Measurements from ENCODE around the gene DLEC1.

DNA sequence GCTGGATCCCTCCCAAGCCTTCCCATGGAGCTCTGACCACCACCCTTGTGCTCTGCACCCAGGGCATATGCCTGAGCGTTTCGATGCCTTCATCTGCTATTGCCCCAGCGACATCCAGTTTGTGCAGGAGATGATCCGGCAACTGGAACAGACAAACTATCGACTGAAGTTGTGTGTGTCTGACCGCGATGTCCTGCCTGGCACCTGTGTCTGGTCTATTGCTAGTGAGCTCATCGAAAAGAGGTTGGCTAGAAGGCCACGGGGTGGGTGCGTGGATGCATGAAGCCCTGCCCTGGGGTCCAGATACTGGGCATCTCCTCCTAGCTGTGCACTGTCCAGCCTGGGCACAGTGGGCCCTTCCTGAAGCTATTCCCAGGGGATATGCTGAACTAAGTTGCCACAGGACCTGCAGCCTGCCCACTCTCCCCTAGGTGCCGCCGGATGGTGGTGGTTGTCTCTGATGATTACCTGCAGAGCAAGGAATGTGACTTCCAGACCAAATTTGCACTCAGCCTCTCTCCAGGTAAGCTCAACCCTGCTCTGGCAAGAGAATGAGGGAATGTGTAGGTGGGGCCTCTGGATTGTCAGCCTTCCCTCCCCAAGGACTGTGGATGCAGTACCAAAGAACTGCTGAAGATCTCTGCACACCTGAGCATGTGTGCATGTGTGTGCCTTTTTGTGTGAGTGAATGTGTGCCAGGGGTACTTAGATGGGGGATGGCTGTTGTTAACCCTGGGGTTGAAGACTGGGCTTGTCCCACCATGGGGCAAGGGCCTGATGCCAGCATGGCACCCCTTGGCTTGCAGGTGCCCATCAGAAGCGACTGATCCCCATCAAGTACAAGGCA lies 101.5 kb downstream of the DLEC1 start:
- TF ChIP-seq EZH2 (IDR thresholded peaks at IDR 0.05; ENCODE audit: low read depth, unreplicated experiment) = no peak
- TF ChIP-seq, protein P1, sequence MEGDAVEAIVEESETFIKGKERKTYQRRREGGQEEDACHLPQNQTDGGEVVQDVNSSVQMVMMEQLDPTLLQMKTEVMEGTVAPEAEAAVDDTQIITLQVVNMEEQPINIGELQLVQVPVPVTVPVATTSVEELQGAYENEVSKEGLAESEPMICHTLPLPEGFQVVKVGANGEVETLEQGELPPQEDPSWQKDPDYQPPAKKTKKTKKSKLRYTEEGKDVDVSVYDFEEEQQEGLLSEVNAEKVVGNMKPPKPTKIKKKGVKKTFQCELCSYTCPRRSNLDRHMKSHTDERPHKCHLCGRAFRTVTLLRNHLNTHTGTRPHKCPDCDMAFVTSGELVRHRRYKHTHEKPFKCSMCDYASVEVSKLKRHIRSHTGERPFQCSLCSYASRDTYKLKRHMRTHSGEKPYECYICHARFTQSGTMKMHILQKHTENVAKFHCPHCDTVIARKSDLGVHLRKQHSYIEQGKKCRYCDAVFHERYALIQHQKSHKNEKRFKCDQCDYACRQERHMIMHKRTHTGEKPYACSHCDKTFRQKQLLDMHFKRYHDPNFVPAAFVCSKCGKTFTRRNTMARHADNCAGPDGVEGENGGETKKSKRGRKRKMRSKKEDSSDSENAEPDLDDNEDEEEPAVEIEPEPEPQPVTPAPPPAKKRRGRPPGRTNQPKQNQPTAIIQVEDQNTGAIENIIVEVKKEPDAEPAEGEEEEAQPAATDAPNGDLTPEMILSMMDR (conservative IDR thresholded peaks at IDR 0.05; ENCODE audit: low read depth in 2 of 2) = no peak
- no peak for TF ChIP-seq POLR2AphosphoS5 (IDR thresholded peaks at IDR 0.05; ENCODE audit: low read depth)
- no peak for TF ChIP-seq CREB1 (CRISPR knock-in tag; IDR thresholded peaks at IDR 0.05; ENCODE audit: low read depth)
- TF ChIP-seq, protein P2, sequence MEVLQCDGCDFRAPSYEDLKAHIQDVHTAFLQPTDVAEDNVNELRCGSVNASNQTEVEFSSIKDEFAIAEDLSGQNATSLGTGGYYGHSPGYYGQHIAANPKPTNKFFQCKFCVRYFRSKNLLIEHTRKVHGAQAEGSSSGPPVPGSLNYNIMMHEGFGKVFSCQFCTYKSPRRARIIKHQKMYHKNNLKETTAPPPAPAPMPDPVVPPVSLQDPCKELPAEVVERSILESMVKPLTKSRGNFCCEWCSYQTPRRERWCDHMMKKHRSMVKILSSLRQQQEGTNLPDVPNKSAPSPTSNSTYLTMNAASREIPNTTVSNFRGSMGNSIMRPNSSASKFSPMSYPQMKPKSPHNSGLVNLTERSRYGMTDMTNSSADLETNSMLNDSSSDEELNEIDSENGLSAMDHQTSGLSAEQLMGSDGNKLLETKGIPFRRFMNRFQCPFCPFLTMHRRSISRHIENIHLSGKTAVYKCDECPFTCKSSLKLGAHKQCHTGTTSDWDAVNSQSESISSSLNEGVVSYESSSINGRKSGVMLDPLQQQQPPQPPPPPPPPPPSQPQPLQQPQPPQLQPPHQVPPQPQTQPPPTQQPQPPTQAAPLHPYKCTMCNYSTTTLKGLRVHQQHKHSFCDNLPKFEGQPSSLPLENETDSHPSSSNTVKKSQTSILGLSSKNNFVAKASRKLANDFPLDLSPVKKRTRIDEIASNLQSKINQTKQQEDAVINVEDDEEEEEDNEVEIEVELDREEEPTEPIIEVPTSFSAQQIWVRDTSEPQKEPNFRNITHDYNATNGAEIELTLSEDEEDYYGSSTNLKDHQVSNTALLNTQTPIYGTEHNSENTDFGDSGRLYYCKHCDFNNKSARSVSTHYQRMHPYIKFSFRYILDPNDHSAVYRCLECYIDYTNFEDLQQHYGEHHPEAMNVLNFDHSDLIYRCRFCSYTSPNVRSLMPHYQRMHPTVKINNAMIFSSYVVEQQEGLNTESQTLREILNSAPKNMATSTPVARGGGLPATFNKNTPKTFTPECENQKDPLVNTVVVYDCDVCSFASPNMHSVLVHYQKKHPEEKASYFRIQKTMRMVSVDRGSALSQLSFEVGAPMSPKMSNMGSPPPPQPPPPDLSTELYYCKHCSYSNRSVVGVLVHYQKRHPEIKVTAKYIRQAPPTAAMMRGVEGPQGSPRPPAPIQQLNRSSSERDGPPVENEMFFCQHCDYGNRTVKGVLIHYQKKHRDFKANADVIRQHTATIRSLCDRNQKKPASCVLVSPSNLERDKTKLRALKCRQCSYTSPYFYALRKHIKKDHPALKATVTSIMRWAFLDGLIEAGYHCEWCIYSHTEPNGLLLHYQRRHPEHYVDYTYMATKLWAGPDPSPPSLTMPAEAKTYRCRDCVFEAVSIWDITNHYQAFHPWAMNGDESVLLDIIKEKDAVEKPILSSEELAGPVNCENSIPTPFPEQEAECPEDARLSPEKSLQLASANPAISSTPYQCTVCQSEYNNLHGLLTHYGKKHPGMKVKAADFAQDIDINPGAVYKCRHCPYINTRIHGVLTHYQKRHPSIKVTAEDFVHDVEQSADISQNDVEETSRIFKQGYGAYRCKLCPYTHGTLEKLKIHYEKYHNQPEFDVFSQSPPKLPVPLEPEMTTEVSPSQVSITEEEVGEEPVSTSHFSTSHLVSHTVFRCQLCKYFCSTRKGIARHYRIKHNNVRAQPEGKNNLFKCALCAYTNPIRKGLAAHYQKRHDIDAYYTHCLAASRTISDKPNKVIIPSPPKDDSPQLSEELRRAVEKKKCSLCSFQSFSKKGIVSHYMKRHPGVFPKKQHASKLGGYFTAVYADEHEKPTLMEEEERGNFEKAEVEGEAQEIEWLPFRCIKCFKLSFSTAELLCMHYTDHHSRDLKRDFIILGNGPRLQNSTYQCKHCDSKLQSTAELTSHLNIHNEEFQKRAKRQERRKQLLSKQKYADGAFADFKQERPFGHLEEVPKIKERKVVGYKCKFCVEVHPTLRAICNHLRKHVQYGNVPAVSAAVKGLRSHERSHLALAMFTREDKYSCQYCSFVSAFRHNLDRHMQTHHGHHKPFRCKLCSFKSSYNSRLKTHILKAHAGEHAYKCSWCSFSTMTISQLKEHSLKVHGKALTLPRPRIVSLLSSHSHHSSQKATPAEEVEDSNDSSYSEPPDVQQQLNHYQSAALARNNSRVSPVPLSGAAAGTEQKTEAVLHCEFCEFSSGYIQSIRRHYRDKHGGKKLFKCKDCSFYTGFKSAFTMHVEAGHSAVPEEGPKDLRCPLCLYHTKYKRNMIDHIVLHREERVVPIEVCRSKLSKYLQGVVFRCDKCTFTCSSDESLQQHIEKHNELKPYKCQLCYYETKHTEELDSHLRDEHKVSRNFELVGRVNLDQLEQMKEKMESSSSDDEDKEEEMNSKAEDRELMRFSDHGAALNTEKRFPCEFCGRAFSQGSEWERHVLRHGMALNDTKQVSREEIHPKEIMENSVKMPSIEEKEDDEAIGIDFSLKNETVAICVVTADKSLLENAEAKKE (CRISPR knock-in tag; IDR thresholded peaks at IDR 0.05) = no peak
- TF ChIP-seq EZH2phosphoT487 (IDR thresholded peaks at IDR 0.05; ENCODE audit: unreplicated experiment) = no peak
- TF ChIP-seq JUNB (IDR thresholded peaks at IDR 0.05; ENCODE audit: unreplicated experiment) = no peak
- TF ChIP-seq, protein P3, sequence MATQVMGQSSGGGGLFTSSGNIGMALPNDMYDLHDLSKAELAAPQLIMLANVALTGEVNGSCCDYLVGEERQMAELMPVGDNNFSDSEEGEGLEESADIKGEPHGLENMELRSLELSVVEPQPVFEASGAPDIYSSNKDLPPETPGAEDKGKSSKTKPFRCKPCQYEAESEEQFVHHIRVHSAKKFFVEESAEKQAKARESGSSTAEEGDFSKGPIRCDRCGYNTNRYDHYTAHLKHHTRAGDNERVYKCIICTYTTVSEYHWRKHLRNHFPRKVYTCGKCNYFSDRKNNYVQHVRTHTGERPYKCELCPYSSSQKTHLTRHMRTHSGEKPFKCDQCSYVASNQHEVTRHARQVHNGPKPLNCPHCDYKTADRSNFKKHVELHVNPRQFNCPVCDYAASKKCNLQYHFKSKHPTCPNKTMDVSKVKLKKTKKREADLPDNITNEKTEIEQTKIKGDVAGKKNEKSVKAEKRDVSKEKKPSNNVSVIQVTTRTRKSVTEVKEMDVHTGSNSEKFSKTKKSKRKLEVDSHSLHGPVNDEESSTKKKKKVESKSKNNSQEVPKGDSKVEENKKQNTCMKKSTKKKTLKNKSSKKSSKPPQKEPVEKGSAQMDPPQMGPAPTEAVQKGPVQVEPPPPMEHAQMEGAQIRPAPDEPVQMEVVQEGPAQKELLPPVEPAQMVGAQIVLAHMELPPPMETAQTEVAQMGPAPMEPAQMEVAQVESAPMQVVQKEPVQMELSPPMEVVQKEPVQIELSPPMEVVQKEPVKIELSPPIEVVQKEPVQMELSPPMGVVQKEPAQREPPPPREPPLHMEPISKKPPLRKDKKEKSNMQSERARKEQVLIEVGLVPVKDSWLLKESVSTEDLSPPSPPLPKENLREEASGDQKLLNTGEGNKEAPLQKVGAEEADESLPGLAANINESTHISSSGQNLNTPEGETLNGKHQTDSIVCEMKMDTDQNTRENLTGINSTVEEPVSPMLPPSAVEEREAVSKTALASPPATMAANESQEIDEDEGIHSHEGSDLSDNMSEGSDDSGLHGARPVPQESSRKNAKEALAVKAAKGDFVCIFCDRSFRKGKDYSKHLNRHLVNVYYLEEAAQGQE (IDR thresholded peaks at IDR 0.05; ENCODE audit: unreplicated experiment) = no peak
- TF ChIP-seq ZNF331 (CRISPR knock-in tag; IDR thresholded peaks at IDR 0.05; ENCODE audit: low read depth) = no peak
- TF ChIP-seq STAT1 (IDR thresholded peaks at IDR 0.05; ENCODE audit: unreplicated experiment) = no peak
- no peak for TF ChIP-seq NANOG (IDR thresholded peaks at IDR 0.05; ENCODE audit: borderline replicate concordance)
- no peak for TF ChIP-seq ZNF114 (CRISPR knock-in tag; IDR thresholded peaks at IDR 0.05)
- TF ChIP-seq ETS1 (IDR thresholded peaks at IDR 0.05) = no peak

All from GM23338 (cell line).